ENCODE measurements around the gene SLC6A3.
"Not testable (repeated sequence)": the region's sequence is repeated elsewhere in the genome, so short reads cannot be mapped to it uniquely, and the experiment has no call there.

Gene SLC6A3

DNA sequence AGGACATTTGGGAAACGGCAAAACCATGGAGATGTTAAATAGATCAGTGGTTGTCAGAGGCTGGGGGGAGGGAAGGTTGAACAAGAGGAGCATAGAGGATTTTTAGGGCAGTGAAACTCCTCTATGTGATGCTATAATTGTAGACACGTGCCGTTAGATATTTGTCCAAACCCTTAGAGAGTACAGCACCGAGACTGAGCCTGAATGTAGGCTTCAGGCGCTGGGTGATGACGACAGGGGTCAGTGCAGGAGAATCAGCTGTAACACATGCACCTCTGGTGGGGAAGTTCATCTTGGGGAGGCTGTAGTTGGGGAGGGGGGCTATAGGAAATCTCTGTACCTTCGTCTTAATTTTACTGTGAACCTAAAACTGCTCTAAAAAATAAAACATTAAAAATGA, 78.1 kb downstream of the SLC6A3 start:
- DNase-seq: no peak

- no peak for DNase-seq
Observed at GRCh38 chr5:1366514-1366913, 78.7 kb downstream of the SLC6A3 start.

DNA sequence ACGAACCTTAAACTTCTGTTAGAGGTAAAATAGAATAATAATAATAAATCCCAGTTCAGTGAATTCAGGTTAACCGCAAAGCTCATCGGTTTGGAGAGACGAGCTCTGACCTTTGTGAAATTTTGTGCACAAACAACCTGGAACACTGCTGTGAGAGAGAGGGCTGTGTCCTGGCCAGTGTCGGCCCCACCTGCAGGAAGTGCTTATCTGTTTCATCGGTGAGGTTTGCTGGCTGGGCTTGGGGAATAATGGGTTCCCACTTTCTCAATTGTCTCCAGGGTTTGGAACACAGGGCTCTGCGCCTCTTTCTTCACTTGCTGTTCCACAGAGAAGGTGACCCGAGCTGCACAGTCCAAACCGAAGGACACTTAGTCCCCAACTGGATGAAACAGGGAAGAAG, 81.0 kb downstream of the SLC6A3 start:
- no peak for DNase-seq

DNA sequence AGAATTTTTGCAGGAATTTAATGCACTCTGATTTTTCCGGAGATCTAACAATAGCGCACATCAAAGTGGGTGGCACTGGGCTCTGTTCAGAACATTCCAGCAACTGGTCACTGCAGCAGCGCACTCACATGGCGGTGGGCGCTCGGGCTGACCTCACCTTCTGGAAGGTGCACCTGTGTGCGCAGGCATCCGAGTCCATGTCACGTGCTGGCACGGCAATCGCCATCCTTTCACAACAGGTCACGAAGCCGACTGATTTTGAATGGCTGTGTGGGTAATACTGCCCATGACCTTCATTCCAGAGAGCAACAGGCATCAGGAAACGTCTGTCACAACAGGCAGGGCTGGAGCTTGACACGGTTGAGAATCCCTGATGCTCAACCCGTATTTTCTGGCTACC, 81.7 kb downstream of the SLC6A3 start:
- no peak for DNase-seq

DNA sequence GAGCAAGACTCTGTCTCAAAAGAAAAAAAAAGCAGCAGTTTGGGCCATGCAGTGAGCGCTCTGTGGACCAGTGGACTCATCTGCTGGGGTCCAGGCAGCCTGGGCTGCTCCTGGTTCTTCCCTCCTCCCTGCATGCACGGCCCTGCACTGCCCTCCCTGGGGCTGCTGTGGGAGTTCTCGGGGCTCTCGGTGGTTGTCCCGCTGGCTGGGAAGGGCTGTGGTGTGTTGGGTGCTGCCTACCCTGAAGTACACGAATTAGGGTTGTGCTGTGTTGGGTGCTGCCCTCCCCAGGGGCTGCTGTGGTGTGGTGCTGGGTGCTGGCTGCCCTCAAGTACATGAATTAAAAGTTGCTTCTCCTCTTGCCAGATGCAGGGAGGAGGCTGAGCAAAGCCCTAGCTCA, 82.1 kb downstream of the SLC6A3 start:
- DNase-seq: no peak

DNA sequence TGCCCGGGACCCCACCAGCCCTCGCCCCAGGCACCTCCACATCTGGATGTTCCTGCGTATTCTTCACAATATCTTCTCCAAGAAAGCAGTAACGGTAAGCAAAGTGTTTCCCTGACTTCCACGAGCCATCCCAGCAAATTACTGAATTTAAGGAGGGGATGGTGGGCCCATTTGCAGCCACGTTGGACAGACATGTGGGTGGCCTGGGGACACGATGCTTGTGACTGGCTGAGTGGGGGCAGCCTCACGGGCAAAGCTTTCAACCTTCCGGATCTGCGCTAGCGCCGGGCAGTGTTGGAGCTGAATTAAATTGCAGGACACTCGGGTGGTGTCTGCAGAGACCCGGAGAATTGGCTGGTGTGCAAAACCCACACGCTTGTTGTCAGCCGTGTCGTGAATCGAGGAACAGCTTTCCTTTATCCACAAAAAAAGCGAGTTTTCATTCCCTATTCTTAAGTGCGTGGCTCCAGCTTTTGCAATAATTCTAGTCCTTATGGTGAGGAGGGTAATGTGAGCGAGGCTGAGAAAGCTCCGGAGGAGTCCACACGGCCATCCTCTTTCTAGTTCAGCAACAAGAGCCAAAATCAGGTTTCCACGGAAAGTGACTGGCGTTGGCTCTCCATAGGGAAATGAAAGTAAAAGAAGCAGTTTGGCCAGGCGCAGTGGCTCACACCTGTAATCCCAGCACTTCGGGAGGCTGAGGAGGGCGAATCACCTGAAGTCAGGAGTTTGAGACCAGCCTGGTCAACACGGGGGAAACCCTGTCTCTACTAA, 82.8 kb downstream of the SLC6A3 start:
- no peak for DNase-seq

DNA sequence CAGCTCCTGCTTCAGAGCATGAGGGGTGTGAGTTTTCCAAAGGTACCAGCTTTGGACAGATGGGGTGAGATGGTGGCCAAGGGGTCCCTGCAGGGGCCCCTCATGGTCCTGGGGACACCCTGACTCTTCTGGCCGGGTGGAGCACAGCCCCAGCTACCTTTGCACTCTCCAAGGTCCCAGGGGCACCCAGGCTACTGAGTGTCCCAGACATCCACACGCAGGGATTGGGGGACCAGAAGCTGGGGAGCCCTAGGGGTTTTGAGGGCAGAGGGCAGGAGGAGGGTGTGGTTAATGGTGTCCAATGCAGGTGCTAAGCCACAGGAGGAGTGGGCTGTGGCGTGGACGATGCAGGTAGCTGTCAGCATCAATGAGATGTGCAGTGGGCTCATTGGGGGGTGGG, 84.4 kb downstream of the SLC6A3 start:
- no peak for DNase-seq

DNA sequence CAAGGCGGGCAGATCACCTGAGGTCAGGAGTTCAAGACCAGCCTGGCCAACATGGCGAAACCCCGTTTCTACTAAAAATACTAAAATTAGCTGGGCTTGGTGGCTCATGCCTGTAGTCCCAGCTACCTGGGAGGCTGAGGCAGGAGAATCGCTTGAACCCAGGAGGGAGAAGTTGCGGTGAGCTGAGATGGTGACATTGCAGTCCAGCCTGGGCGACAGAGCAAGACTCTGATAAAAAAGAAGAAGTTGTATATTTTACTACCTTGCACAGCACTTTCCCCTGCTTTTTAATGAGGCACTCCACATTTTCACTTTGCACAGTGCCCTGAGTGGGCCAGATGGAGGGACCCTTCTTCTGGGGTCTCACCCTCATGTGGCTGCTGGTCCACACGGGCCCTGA, 84.9 kb downstream of the SLC6A3 start:
- DNase-seq: not testable (repeated sequence)

DNA sequence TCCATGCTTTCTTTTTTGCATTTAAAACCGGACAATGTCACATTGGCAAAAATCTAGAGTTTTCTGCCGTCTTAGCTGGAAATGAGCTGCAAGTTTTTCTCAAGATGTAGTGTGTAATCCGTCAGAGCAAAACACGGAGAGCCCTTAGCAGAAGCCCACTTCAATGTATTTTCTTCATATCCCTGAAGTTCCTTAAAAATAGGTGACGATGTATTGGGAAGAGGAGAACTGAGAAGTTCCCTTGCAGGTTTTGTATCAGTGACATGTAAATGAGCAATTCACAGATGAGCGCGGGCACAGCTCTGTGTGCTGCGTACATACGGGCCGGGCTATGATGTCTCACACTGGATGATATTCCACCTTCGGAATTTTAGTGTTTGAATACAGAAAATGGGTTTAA, 85.5 kb downstream of the SLC6A3 start:
- no peak for DNase-seq

GRCh38 chr5:1359031-1359645, 86.1 kb downstream of the SLC6A3 start:
- DNase-seq: no peak

DNA sequence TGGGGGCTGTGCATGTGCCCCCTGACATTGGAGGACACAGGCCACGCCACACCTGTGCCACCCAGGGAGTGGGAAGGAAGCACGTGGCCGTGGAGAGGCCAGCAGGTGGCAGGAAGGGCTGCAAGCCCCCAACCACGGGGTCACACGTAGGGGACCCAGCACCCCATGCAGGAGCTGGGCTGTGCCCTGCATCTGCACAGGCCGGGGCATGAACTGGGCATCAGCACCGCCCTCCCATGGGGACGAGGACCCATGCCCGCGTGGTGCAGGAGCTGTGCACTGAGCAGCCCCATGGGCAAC, 86.6 kb downstream of the SLC6A3 start:
- no peak for DNase-seq

- no peak for DNase-seq
Observed at GRCh38 chr5:1357946-1358725, 87.1 kb downstream of the SLC6A3 start.

DNA sequence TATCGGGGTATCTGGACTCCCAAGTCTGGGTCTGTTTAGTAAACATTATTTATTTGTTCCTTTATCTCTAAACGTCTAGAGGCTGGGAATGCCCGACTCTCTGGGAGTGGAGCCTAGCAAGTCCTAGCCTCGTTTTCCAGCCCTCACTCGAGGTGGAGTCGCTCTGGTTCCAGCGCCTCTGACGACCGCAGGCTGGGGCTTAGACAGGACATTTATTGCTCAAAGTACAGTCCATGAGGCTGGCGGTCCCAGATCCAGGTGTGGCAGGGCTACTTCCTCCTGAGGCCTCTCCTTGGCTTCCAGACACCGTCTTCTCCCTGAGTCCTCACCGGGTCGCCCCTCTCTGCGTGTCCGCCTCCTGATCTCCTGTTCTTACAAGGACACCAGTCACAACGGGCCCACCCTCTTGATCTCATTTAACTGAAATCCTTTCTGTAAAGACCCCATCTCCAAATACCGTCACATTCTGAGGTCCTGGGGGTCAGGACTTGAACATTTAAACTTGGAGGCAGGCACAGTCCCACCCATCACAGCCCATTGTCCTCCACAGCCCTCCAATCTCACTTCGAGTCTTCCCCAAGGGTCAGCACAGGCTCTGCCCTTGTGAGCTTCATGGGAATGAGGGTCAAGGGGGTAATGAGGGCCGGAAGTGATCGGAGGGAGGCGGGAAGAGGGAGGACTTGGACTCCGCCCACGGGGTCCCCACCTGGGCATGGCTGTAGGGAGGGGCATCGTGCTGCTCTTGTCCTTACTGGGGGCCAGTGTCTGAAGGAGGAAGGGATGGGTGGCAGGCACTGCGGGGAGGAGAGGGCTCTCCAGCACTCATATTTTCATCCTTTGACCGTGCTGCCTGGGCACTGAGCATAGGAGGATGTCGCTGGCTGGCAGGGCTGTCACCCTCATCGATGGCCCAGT, 88.1 kb downstream of the SLC6A3 start:
- no peak for DNase-seq

DNA sequence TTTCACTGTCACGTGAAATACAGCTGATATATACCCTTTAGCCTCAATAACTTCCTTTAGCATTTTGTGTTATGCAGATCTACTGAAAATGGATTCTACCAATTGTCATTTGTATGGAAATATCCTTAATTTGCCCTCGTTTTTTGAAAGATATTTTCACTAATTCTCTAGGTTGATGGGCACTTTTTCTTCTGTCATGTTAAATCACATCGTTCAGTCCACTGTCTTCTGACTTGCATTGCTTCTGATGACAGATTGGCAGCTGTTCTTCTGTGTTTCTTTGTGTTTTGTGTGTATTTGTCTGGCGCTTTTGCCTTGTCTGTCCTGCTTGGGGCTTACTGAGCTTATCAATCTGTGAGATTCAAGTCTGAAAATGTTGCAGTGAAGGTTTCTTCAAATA, 90.7 kb downstream of the SLC6A3 start:
- DNase-seq: no peak

GRCh38 chr5:1352231-1353219, 92.7 kb downstream of the SLC6A3 start:
- DNase-seq: no peak

DNA sequence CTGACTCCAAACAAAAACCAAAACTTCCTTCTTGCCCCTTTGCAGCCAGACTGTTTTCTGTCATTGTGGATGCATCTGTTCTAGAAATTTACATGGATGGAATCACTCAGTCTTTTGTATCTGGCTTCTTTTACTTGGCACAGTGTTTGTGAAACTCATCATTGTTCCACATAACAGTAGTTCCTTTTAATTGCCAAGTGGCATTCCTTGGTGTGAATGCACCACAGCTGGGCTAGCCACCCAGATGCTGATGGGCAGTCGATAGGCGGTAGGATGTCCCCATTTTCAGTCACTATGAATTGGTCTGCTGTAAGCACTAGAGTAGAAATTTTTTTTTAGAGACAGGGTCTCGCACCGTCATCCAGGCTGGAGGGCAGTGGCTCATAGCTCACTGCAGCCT, 94.1 kb downstream of the SLC6A3 start:
- no peak for DNase-seq

DNA sequence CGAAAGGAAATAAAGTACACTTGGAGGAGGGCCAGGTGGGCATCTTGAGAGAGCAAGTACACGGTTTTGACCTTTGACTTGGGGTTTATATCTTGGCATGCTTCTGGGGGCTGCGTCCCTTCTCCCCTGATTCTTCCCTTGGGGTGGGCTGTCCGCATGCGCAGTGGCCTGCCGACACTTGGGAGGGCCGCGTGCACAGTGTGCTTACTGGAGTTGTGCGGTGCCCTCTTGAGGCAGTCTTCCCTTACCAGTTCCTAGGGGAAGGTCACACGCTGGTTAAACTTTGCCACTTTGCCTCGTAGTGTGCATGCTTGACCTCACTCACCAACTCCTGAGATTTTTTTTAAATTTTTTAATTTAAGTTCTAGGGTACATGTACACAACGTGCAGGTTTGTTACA, 96.0 kb downstream of the SLC6A3 start:
- DNase-seq: peak; percentile 27

- no peak for DNase-seq
Observed at GRCh38 chr5:1348986-1349245, 96.3 kb downstream of the SLC6A3 start.

DNA sequence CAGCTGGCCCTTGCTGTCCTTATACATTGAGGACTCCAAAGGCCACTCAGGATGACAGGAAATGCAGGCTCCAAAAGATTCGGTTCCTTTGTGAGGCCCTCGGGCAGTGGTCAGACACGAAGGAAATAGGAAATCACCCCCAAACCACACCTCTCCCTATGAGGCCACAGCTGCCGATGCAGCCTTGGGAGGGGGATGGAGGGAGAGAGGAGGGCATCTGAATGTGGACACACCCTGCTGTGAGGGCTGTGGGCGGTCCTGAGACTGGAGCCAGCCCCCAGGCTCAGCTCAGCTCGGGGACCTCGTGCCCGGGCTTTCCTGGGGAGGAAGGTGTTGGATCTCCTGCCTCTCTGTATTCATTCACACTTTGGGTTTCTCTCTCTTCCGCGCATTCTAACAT, 97.7 kb downstream of the SLC6A3 start:
- no peak for DNase-seq

DNA sequence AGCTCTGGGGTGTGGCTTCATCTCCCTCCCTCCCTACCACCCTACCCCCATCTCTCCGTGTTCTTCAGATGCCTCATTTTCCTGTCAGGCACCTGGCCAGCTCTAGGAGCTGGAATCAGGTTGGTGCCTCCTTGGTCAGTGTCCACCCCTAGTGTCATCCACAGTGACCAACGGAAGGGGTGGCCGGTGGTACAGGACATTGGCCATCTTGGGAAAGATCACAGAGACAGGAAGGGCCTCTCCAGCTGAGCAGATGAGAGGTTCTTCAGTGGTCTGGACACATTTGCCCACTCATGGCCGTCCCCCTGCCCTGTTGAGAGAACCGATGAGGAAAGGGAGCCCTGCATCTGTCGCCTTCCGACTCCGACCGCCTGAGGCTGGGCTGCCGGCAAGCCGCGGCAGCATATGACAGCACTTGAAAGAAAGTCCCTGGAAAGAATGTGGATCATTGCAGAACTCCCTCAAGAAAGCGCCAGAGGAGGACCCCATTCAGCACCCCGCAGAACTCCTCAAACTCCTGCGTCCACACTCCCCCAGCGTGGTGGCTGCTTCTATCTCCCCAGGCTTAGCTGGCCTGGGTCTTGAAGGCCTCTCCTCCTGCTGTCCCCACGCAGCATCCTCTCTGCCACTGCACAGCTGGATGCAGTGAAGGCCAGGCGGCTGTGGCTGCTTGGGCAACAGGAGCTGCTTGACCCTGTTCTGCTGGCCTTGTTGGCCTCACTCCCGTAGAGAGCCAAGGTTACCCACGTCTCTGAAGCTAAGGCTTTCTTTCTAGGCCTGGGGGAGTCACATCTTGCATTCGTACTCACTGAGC, 98.4 kb downstream of the SLC6A3 start:
- no peak for DNase-seq

DNA sequence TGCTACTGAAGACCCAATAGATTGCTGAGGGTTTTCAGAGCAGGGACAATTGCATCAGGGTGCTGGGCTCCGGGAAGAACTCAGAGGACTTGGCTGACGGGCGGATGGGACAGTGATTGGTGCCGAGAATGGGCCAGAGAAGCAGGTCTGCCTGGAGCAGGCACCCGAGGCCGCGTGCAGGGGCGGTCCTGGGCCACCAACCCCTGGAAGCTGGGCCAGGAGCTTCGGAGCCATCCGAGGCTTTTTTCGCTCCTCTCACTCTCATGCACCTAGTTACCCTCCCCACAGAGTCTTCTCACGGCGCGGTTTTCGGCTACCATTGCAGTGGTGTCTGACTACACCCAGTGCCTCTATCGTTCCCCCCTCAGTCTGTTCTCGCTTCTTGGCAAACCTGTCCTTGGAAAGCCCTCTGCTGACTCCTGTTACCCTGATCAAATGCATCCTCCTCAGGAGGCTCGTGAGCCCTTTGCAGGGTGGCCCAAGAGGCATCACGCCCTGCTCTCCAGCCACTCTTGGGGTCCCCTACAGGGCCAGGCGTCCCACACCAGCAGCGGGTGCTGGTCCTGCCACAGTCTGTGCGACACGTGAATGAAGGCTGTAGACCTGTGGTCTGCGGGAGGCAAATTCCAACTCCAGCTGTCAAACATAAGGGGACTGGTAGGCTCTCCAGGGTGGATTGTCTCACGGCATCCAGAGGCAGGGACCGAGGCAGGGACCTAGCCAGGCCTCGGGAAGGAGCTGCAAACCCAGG, 99.2 kb downstream of the SLC6A3 start:
- no peak for DNase-seq

Measured in DMS53 (cell line).